GM12874 (cell line): Measurements from ENCODE around the gene GRAMD1A.

Source experiments
- TF ChIP-seq, protein P1 (sequence below): IDR thresholded peaks from 2 replicates; pipeline ENCODE4 v1.5.1; 2011; ENCODE audit warnings: low read depth, mild to moderate bottlenecking, control low read depth, low read length, moderate library complexity; ENCODE audit not compliant: insufficient read depth

GRAMD1A gene

GRCh38 chr19:34984287-34984686, 15.8 kb upstream of the GRAMD1A start:
- TF ChIP-seq, protein P1, sequence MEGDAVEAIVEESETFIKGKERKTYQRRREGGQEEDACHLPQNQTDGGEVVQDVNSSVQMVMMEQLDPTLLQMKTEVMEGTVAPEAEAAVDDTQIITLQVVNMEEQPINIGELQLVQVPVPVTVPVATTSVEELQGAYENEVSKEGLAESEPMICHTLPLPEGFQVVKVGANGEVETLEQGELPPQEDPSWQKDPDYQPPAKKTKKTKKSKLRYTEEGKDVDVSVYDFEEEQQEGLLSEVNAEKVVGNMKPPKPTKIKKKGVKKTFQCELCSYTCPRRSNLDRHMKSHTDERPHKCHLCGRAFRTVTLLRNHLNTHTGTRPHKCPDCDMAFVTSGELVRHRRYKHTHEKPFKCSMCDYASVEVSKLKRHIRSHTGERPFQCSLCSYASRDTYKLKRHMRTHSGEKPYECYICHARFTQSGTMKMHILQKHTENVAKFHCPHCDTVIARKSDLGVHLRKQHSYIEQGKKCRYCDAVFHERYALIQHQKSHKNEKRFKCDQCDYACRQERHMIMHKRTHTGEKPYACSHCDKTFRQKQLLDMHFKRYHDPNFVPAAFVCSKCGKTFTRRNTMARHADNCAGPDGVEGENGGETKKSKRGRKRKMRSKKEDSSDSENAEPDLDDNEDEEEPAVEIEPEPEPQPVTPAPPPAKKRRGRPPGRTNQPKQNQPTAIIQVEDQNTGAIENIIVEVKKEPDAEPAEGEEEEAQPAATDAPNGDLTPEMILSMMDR = no peak

DNA sequence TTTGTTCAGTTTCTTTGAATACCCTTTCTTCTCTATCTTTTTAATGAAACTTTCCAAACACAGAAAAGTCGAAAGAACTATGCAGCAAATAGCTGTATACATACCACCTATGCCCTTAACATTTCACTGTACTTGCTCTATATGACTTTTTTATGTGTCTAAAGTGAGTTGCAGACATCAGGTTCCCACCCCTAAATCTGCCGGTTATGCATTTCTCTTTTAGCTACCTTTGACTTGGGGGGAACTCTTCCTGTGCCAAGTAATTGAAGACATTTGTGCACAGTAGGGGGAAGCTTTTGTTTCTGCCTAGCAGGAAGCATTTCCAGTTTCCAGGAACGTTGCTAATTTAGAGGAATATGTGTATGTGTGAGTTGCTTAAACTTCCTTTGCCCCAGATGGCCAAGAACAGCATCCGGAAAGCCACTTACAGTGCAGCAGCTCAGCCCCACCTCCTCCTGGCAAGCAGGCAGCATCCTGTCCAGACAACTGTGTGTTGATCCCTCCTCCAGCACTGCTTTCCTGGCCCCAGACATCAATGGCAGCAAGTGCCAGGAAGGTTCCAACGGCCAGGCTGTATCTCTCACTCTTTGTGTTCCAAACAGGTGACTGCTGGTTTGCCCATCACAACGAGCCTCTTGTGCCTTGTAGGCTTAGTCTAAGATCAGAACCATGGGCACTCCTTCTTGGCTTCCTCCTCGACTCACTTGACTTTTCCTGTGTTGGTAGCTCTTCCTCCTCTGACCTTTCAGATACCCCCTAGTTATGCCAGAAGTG, 14.7 kb upstream of the GRAMD1A start:
- TF ChIP-seq, protein P1 = no peak

GRCh38 chr19:34988119-34988518, 12.0 kb upstream of the GRAMD1A start:
- TF ChIP-seq, protein P1 = no peak

DNA sequence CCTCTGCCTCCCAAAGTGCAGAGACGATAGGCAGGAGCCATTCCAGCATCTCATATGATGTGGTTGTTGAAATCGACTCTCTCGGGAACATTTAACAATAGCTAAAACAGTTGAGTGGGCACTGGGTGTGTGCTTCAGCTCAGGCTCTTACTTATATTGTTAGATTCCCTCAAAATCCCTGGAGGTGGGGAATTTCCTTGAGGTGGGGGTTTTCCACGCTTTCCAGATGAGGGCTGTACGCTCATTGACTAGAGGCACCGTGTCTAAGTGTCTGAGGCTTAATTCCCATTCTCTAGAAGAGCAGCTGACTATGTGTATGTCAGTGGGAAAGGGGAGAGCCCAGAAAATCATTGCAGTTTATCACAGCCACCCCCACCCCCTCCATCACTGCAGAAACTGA, 10.8 kb upstream of the GRAMD1A start:
- TF ChIP-seq, protein P1 = no peak

DNA sequence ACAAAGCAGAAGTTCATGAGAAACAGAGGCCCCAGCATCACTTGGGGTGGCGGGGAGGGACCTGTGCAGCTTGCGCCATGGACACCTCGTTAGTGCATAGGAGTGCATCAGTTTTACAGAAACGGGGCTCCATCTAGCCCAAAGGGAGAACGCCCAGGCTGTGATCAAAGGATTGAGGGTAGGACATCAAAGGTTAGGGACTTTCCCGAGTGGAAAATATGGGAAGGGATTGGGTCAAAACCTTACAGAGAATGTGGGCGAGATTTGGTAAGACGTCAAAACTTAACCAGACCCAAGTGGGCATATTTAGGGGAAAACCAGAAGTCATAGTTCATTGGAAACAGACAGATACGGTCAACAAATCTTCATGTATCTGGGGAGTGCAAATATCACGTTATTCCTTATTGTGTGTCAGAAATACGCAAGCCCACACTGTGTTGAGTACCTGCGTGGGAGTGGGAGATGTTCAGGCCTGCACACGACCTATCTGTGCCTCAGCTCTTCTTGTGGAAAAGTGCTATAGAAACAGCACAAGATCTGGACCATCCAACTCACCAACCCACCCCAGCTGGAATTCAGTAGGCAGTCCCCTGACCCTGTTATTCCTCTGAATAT, 9.4 kb upstream of the GRAMD1A start:
- TF ChIP-seq, protein P1 = no peak

DNA sequence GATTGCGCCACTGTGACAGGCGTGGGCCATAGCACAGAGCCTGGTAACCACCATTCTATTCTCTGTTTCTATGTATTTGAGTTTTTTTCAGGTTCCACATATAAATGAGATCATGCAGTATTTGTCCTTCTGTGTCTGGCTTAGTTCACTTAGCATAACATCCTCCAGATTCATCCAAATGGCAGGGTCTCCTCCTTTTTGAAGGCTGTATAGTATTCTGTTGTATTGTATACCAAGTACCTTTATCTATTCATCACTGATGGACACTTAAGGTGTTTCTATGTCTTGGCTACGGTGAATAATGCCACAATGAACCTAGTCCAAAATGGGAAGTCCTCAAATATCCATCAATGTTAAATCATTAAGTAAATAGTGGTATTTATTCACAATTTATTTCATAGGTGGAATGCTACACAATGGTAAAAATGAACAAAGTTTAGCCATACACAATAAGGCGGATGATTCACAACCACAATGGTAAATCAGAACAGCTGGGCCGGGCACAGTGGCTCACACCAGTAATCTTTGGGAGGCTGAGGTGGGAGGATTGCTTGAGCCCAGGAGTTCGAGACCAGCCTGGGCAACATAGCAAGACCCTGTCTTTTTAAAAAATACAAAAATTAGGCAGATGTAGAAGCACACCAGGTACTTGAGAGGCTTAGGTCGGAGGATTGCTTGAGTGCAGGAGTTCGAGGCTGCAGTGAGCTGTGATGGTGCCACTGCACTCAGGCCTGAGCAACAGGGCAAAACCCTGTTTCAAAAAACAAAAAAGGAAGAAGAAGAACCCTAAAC, 8.4 kb upstream of the GRAMD1A start:
- TF ChIP-seq, protein P1 = no peak

GRCh38 chr19:34994286-34994642, 5.9 kb upstream of the GRAMD1A start:
- TF ChIP-seq, protein P1 = no peak
